Measurements from ENCODE around the gene PDILT.
"Not testable (repeated sequence)": the region's sequence is repeated elsewhere in the genome, so short reads cannot be mapped to it uniquely, and the experiment has no call there.

PDILT gene

DNA sequence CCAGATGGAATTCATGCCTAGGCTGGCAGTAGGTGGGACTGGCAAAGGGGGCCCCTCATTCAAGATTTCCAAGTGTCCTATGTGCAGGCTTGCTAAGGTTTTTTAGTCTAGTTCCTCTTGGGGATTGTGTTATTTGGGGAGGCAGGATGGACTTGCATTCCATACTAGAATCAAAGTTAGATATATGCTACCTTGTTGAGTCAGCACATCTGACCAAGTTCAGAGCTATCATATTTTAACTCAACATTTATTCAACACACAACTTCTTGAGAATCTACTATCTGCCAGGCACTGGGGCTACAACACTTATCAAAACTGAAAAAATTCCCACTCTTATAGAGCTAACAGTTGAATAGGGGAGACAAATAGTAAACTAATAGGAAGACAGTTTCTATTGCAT is 83.9 kb downstream of the PDILT start:
- no peak for DNase-seq

DNA sequence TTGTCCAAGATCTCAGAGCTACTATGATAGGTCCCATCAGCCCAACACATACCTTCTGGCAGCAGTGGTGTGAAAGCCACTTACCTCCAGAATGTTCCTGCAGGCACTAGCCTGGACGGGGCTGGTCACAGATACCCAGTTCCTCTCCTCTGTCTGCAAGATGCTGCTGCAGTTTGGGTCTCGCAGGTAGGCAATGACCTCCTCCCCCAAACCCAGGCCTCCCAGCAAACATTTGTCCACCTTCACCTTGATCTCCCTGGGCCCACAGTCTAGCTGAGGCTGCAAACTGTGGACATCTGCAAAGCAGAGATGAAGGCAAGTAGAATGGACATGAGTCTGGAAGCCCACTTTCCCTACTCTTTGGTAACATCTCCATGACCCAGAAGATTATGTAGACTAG is 84.4 kb downstream of the PDILT start:
- no peak for DNase-seq

DNA sequence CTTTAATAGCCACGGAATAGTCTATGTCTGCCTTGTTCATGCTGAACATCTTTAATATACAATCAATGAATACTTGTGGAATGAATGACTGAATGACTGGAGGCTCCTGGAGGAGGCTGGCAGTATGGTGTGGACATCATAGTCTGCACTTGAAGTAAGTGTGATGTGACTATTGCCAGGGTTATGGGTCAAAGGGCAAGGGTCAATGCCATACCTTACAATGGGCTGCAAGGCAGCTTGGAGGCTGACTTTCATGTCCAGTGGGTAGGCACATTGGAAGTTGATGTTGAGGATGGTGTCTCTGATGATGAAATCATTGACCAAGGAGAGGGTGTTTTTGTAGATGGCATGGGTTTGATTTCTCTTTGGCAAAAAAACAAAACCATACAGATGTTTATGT is 85.1 kb downstream of the PDILT start:
- no peak for DNase-seq

GRCh38 chr16:20318437-20318836 is 86.1 kb downstream of the PDILT start:
- DNase-seq: no peak

DNA sequence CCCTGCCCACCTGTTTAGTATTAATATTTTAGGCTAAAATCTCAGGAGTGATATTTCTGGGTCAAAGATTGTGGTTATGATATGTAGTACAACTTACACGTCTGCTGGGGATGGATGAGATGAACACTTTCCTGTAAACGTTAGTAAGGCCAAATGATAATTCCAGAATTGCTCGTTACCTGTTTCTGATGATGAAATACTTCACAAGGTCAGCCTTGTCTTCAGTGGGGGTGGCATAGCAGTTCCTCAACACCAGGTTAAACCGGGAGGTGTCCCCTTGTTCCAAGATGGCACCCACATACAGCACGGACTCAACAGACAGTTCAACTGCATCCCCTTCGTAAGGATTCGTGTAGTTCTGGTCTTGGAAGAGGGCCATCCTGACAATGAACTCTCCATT is 86.5 kb downstream of the PDILT start:
- DNase-seq: no peak

DNA sequence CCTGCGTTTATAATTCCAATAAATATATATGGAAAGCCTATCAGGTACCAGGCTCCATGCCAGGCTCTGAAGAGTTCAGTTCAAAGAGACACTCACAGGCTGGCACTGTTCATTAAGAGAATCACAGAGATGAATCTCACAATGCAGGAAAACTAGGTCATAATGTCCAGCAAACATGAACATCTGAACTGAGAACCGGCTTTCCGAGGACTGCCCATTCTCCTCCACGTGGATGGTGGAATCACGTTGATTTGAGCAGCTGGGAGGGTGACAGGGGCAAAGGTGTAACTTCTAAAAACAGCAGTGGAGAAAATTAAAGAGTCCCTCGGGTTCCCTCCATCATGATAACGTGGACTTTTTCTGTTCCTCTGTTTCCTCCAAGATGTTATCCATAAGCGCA is 87.4 kb downstream of the PDILT start:
- DNase-seq: no peak

GRCh38 chr16:20316715-20317114 is 87.8 kb downstream of the PDILT start:
- no peak for DNase-seq

DNA sequence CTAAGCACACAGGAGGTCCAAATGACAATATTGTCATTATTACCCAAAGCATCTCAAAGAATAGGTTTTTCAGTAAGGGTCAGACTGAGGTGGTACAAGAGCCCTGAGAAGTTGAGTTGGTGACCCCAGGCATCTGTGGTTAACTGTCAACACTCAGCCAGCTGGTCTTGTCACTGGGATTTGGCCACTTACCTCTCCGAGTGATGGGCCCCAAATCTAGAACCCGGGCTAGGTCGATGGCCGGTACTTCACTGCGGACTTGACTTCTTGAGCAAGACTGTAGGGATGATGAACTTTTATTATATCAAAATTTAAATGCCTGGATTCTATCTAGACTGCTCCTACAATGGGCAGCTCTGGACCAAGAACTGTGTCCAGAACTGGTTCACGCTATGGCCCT is 88.8 kb downstream of the PDILT start:
- no peak for DNase-seq

- no peak for DNase-seq
These were observed 90.0 kb downstream of the PDILT start for GRCh38 chr16:20314575-20314974.

GRCh38 chr16:20313741-20314140 is 90.8 kb downstream of the PDILT start:
- no peak for DNase-seq

- not testable (repeated sequence) for DNase-seq
These were observed 91.9 kb downstream of the PDILT start for GRCh38 chr16:20312536-20313095.

DNA sequence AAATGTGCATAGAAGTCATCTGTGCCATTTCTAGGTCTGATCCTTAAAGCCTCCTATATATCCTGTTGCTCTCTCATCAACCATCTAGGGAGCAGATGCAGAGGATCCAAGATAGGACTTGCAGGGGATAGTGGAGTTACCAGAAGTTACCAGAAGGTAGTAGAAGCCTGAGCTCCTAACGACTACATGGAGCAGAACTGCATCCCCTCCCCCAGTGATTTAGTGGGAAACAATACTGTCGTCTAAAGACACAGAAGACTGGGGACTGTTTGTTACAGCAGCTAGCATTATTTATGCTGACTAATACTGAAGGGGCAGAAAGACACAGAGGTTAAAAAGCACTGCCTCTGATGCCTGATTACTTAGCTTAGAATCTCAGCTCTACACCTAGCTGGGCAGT is 93.0 kb downstream of the PDILT start:
- DNase-seq: no peak

- DNase-seq: no peak
These were observed 93.8 kb downstream of the PDILT start for GRCh38 chr16:20310421-20311395.

- no peak for DNase-seq
These were observed 94.8 kb downstream of the PDILT start for GRCh38 chr16:20309786-20310185.

All from NCI-H2227 treated with DMSO at 0.1 percent for 48 hours (cell line).